Stimulated activated CD8-positive, alpha-beta memory T cell treated with anti-CD3 and anti-CD28 coated beads, Interleukin-2, amount 100 ng/mL, for 1 hour (primary cell): ENCODE data around the gene NUTM2B.
"Not testable (repeated sequence)": the region's sequence is repeated elsewhere in the genome, so short reads cannot be mapped to it uniquely, and the experiment has no call there.

ENCODE experiments used
- DNase-seq, 2 donors: peaks; one replicate each; pipeline ENCODE4 v3.0.0-alpha.2; 2020; ENCODE audit warnings: low read depth in 2 of 2

The NUTM2B gene

GRCh38 chr10:79702927-79703326 is at the start of gene NUTM2B:
NUTM2B (plus strand) TSS chr10:79703227; CDS start chr10:79703610, 383 bp downstream.
- DNase-seq: not testable (repeated sequence)

- not testable (repeated sequence) for DNase-seq
Measured at GRCh38 chr10:79663287-79663686, 39.7 kb upstream of the NUTM2B start.

- DNase-seq: not testable (repeated sequence)
Measured at GRCh38 chr10:79664686-79665085, 38.3 kb upstream of the NUTM2B start.

- DNase-seq: not testable (repeated sequence)
Measured at GRCh38 chr10:79669248-79669788, 33.7 kb upstream of the NUTM2B start.

- DNase-seq: not testable (repeated sequence)
Measured at GRCh38 chr10:79674878-79675277, 28.1 kb upstream of the NUTM2B start.

GRCh38 chr10:79683026-79683883 is 19.8 kb upstream of the NUTM2B start:
- DNase-seq: not testable (repeated sequence)

- not testable (repeated sequence) for DNase-seq
Measured at GRCh38 chr10:79683884-79684720, 18.9 kb upstream of the NUTM2B start.

DNA sequence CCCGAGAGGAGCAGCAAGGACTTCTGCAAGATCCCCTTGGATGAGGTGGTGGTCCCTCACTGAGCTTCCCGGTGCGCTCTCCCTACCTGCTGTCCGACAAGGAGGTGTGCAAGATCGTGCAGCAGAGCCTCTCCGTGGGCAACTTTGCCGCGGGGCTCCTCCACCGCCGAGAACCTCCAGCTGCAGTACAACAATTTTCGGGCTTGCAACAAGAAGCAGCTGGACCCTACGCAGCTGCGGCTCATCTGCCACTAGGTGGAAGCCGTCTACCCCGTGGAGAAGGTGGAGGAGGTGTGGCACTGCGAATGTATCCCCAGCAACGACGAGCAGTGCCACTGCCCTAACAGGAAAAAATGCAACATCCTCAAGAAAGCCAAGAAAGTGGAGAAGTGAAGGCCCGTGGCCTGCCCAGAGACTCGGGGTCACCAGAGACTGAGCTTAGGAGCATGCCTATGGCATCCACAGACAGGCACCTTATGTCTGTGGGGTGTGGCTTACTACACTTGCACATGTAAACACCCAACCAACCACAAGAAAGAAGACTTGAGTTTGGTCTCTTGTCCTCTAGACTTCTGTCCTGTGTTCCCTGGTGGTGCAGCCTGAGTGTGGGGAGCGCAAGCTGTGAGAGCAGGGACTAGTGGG is 17.9 kb upstream of the NUTM2B start:
- peak in 1 of 2 donors; percentile 17 for DNase-seq

DNA sequence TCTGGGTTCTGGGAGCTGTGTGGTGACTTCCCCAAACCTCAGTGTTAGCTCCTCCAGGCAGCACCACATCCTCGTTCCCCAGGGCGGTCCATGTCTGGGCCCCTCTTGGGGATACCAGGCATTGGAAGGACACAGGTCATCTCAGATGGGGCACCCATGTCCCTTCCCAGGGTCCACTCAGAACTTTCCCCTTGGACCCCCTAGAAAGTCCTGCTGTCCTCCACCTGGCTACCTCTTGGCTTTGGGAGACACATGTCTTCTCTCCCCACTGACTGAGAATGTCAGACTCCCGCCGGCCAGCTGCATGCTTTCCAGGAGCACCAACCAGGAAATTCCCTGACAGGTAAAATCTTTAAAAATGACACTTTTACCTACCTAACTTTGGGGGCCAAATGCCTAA is 16.4 kb upstream of the NUTM2B start:
- not testable (repeated sequence) for DNase-seq

DNA sequence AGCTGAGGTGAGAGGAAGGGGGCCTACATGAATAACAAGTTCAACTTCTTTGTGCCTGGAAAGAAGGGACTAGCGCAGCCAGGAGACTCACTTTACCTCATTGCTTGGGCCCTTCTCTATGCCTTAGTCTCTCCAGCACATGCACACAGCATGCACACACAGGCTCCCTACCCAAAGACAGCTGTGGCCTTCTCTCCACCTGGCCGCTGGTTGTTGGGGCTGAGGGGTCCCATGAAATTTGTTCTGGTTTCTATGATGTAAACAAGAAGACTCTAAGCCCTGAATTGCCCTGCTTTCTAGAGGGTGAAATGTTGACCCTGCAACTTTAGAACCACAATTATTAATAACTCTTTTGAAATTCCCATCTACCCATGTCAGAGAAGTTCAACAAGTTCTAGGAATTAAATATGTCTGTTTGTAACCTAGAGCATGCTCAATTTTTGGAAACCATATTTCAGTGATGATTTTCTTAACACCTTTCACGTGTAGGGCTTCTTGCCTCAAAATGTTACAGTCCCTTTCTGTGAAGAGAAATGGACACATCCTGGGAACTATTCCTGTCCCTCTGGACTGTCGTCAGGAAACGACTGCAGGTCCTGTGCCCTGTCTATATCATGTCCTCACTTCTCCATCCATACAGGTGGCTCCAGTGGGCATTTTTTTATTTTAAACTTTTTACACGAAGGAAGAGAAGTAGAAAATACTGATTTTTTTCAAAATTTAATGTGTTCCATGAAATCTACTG is 15.4 kb upstream of the NUTM2B start:
- not testable (repeated sequence) for DNase-seq

GRCh38 chr10:79688798-79689197 is 14.2 kb upstream of the NUTM2B start:
- not testable (repeated sequence) for DNase-seq

DNA sequence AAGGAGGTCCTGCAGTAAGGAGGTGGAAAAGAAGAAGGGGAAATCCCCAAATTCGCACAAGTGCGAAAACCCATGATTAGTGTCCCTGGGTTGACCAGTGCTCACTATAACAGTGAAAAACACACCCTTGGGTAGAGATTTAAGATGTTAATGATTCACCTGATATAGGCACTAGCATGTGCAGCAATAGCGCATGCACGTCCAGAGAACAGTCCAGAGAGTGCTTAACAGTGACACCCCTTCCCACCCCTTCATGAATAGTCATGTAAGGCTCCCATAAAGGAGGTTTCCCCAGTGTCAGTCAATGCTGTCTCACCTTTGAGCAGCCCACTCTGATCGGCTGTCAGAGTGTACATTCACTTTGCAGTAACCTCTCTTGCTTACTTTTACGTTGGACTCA is 6.4 kb upstream of the NUTM2B start:
- DNase-seq: not testable (repeated sequence)

DNA sequence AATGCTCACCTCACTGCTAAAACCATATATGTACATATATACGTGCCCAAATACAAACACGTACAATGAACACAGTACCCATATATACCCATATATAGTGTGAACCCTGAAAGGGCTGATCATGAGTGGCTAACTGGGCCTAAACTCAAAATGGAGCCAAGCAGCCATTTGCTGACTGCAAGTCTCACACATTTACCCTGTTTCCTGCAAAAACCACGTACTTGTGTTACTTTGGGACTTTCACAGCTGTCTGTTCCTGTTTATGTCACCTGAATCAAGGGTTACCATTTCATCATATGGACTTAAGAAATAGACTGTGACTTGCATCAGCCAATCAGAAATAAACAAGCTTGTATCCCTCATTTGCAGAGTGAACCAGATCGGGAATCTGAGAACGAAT is 5.9 kb upstream of the NUTM2B start:
- not testable (repeated sequence) for DNase-seq

- not testable (repeated sequence) for DNase-seq
Measured at GRCh38 chr10:79700381-79700944, 2.6 kb upstream of the NUTM2B start.

DNA sequence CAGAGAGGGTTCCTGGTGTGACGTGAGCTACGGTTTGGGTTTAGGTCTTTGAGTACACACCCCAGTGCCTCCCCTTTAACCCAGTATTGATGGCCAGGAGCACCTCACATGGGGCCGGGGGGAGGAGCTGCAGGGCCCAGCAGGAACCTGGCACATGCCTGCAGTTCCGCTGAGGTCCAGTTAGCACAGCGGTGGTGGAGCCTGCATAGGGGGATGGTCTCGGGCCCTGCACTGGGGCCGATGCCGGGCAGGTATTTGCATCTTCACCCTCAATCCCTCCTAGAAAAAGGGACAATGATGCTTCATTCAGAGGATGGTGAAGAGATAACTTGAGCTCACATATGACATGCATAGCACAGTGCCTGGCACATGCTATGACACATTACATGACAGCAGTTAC is 4.0 kb downstream of the NUTM2B start:
- not testable (repeated sequence) for DNase-seq

GRCh38 chr10:79714976-79715375 is 11.9 kb downstream of the NUTM2B start:
- not testable (repeated sequence) for DNase-seq

- DNase-seq: not testable (repeated sequence)
Measured at GRCh38 chr10:79716917-79717579, 14.0 kb downstream of the NUTM2B start.

- DNase-seq: not testable (repeated sequence)
Measured at GRCh38 chr10:79720000-79720399, 17.0 kb downstream of the NUTM2B start.

DNA sequence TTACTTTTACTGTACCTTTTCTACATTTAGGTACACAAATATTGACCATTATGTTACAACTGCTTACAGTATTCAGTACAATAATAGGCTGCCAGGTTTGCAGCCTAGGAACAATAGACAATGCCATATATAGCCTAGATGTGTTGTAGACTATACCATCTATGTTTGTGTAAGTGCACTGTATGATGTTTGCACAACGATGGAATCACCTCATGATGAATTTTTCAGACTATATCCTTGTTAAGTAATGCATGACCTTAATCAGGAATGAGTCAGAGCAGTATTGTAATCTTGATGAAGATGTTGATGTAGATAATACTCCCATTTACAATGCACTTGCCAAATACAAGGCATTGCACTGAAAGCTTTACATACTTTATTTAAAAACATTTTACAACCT is 23.6 kb downstream of the NUTM2B start:
- DNase-seq: not testable (repeated sequence)

- not testable (repeated sequence) for DNase-seq
Measured at GRCh38 chr10:79744844-79745243, 41.8 kb downstream of the NUTM2B start.
